HPDE6-E6E7 (cell line): Measurements from ENCODE around the gene TAC4.
A peak's percentile ranks its signal among the peaks of the same experiment; 100 is the strongest.

Experiments used
- DNase-seq: peaks from one replicate; pipeline ENCODE4 v3.0.0; 2011; ENCODE audit warnings: missing footprints; ENCODE audit errors: extremely low spot score

The TAC4 gene

GRCh38 chr17:49814781-49815529 is 32.9 kb downstream of the TAC4 start:
- no peak for DNase-seq

GRCh38 chr17:49809056-49809455 is 38.8 kb downstream of the TAC4 start:
- no peak for DNase-seq

- no peak for DNase-seq
These were observed 49.1 kb downstream of the TAC4 start for GRCh38 chr17:49798738-49799137.

DNA sequence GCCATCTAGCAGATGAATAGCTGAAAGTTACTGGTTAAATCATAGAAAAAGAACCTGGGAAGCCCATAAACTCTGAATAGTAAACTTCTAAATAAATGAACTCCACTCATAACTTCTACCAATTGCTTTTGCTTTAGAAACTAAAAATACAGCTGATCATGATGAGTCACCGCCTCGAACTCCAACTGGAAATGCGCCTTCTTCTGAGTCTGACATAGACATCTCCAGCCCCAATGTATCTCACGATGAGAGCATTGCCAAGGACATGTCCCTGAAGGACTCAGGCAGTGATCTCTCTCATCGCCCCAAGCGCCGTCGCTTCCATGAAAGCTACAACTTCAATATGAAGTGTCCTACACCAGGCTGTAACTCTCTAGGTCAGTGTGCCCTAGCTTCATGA is 49.7 kb downstream of the TAC4 start:
- DNase-seq = no peak

DNA sequence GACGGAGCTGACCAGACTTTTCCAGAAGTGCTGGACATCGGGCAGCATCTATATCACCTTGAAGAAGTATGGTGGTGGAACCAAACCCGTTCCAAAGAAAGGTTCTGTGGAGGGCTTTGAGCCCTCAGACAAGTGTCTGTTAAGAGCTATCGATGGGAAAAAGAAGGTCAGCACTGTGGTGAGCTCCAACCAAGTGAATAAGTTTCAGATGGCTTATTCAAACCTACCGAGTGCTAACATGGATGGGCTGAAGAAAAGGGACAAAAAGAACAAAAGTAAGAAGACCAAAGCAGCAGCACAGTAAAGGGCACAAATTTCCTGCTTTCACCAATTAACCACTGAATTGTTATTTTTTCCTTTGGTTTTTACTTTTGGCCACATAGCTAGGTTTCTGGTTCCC is 52.5 kb downstream of the TAC4 start:
- no peak for DNase-seq

- no peak for DNase-seq
These were observed 54.6 kb downstream of the TAC4 start for GRCh38 chr17:49793309-49793708.

- peak; percentile 97 for DNase-seq
These were observed 58.7 kb downstream of the TAC4 start for GRCh38 chr17:49789243-49789578.

GRCh38 chr17:49788478-49789242 is 59.2 kb downstream of the TAC4 start, which contains the start of gene KAT7:
Gene KAT7, plus strand, starts transcription at chr17:49788681. Its CDS starts 154 bp downstream, at chr17:49788835.
- peak; percentile 88 for DNase-seq
